GM12864 (cell line): Measurements from ENCODE around the gene SEL1L.
"Not testable (repeated sequence)": the region's sequence is repeated elsewhere in the genome, so short reads cannot be mapped to it uniquely, and the experiment has no call there.

ENCODE experiments used
- DNase-seq: peaks from one replicate; pipeline ENCODE4 v3.0.0-alpha.2; 2011; ENCODE audit warnings: low read depth
- H3K4me3 ChIP-seq: 2 replicates; pipeline ENCODE4 v1.5.1; 2011; ENCODE audit warnings: mild to moderate bottlenecking, low read depth, low read length, control low read depth
- CTCF ChIP-seq: IDR thresholded peaks from 2 replicates; pipeline ENCODE4 v1.5.1; 2011; ENCODE audit warnings: low read depth, mild to moderate bottlenecking, moderate library complexity, low read length, control low read depth, inconsistent platforms; ENCODE audit errors: missing control alignments

Gene SEL1L

GRCh38 chr14:81550001-81550637 lies 16.5 kb upstream of the SEL1L start:
- TF ChIP-seq CTCF, result no peak
- DNase-seq, result no peak
- H3K4me3 ChIP-seq, result no peak overlapping the region

GRCh38 chr14:81541206-81541605 lies 7.6 kb upstream of the SEL1L start:
- DNase-seq, H3K4me3 ChIP-seq: not testable (repeated sequence)

GRCh38 chr14:81537193-81537592 lies 3.5 kb upstream of the SEL1L start:
- no peak for TF ChIP-seq CTCF
- no peak overlapping the region for H3K4me3 ChIP-seq
- no peak for DNase-seq

GRCh38 chr14:81536241-81536771 lies 2.7 kb upstream of the SEL1L start:
- TF ChIP-seq CTCF, result no peak
- DNase-seq, result no peak
- no peak overlapping the region for H3K4me3 ChIP-seq

- no peak for DNase-seq
- no peak for TF ChIP-seq CTCF
- no peak overlapping the region for H3K4me3 ChIP-seq
Observed at GRCh38 chr14:81535396-81536164, 1.9 kb upstream of the SEL1L start.

- no peak for TF ChIP-seq CTCF
- DNase-seq, result no peak
- no peak overlapping the region for H3K4me3 ChIP-seq
Observed at GRCh38 chr14:81534510-81535074, 939 bp upstream of the SEL1L start.

GRCh38 chr14:81533212-81533535 lies 479 bp downstream of the SEL1L start:
- no peak for TF ChIP-seq CTCF
- no peak for DNase-seq
- peak overlapping the region; percentile 89 for H3K4me3 ChIP-seq
